Activated T-cell treated with anti-CD3 and anti-CD28 coated beads for 24 hours (primary cell): ENCODE measurements around the gene RBM26.
"Not testable (repeated sequence)": the region's sequence is repeated elsewhere in the genome, so short reads cannot be mapped to it uniquely, and the experiment has no call there.

Experiments used
- DNase-seq: peaks from one replicate; pipeline ENCODE4 v3.0.0-alpha.2; 2020; ENCODE audit warnings: low read depth

Gene RBM26

GRCh38 chr13:79279735-79280134 lies 126.3 kb downstream of the RBM26 start:
- DNase-seq: not testable (repeated sequence)

- no peak for DNase-seq
These were observed 133.0 kb downstream of the RBM26 start for GRCh38 chr13:79273045-79273444.

- no peak for DNase-seq
These were observed 134.4 kb downstream of the RBM26 start for GRCh38 chr13:79271616-79272015.

- DNase-seq: no peak
These were observed 135.2 kb downstream of the RBM26 start for GRCh38 chr13:79270859-79271258.
